GM18526 (cell line): Measurements from ENCODE around the gene KCNJ11.

Source experiments
- POLR2A ChIP-seq: IDR thresholded peaks from 3 replicates; pipeline ENCODE4 v1.6.1; 2011; ENCODE audit not compliant: insufficient read length; ENCODE audit errors: extremely low read depth

KCNJ11 gene

GRCh38 chr11:17386331-17387084, 2.0 kb downstream of the KCNJ11 start:
- TF ChIP-seq POLR2A = no peak

GRCh38 chr11:17385926-17386325, 2.5 kb downstream of the KCNJ11 start:
- TF ChIP-seq POLR2A = no peak

- TF ChIP-seq POLR2A = no peak
These were observed 3.0 kb downstream of the KCNJ11 start for GRCh38 chr11:17385492-17385891.

GRCh38 chr11:17384002-17384511, 4.4 kb downstream of the KCNJ11 start:
- TF ChIP-seq POLR2A = no peak

DNA sequence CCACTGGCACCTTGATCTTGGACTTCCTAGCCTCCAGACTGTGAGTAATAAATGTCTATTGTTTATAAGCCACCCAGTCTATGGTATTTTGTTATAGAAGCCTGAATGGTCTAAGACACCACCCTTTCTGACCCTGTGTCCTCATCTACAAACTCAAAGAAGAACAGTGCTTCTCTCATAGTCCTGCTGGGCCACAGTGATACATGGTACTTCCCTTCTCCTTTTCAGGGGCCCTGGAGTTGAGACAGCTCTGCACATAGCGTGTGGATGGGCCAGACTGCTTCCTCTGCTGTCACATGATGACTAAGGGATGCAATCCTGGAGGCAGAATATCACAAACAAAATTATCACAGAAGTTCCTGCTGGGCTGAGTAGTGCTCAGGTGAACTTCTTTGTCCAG, 5.0 kb downstream of the KCNJ11 start:
- no peak for TF ChIP-seq POLR2A

DNA sequence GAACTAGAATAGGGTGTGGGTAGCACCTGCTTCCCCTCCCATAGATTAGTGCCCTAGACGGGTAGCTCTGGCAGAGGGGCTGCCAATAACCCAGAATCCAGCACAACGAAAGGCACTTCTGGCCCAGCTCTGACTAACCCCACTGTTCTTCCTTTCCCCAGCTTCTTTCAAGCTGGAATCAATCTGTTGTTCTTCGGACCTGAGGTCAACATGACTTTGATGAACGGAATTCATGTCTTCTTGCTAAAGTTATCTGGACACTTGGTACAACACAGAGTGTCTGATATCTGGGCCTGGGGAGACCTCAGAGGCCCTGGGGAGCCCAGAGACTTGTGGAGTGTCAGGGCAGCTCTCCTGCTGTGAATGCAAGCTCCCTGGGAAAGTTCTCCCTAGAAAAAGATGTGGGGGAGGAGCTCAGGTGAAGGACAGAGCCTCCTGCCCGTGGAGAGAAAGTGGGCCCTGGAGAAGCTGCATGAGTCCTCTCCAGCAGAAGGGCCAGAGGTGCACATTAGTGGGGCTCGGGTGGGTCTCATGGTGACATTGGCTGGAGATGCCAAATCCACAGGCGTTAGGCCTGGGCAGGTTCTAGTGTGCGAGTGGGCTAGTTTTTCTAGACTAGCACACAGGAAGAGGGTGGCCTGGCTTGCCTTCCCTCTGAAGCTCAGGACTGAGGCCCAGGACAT, 6.3 kb downstream of the KCNJ11 start:
- TF ChIP-seq POLR2A = no peak

GRCh38 chr11:17381156-17381555, 7.3 kb downstream of the KCNJ11 start:
- no peak for TF ChIP-seq POLR2A

GRCh38 chr11:17379383-17380180, 8.9 kb downstream of the KCNJ11 start:
- TF ChIP-seq POLR2A = no peak

DNA sequence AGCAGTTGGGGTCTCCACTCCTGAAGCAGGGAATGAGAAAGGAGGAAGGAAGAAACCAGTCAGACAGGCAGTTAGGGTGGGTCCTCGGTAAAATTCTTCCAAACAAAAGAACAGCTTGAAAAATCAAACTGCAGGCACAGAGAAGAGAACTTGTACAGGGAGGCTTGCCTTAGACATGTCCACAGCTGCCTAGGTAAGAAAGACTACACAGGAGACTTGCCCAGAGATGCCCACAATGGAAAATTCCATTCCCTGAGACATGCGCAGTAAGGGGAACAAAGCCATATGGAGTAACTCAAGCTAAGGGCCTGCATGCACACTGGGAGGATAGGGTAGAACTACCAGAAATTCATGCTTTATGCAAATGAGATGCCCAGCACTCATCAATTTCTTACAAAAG, 9.8 kb downstream of the KCNJ11 start:
- no peak for TF ChIP-seq POLR2A

DNA sequence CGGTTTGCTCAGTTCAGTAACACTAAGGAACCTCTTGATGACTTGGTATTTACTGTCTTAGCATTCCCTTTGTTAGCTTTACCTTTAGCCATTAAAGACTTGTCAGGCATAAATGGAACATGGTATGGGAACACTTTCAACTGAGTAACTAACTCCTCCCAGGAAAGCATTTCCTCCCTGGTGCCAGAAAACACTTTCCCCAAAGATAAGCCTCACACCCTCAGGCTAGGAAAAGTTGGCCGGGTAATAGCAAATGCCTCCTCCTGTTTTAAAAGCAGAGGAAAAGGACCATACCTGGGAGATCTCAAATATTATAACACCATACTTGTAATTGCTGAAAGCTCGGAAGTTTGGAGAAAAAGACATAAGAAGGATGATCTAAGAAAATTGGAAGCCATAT, 12.0 kb downstream of the KCNJ11 start:
- TF ChIP-seq POLR2A = no peak

GRCh38 chr11:17375547-17375946, 12.9 kb downstream of the KCNJ11 start:
- TF ChIP-seq POLR2A = no peak

GRCh38 chr11:17371614-17372013, 16.8 kb downstream of the KCNJ11 start:
- no peak for TF ChIP-seq POLR2A

DNA sequence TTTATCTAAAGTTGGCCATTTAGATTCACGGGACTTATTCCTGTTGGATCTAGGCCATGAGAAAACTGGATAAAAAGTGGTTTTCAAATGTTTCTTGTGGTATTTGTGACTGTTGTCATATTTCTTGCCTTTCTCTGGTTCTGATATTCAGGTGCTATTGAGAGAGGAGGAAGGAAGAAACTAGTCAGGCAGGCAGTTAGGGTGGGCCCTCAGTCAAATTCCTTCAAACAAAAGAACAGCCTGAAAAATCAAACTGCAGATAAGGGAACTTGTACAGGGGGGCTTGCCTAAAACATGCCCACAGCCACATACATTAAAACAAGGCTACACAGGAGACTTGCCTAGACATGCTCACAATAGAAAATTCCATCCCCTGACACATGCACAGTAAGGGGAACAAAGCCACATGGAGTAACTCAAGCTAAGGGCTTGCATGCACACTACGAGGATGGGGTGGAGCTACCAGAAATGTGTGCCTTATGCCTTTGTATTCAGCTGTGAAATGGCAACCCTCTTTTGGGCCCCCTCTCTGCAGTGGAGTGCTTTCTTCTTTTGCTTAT, 18.7 kb downstream of the KCNJ11 start:
- TF ChIP-seq POLR2A = no peak

GRCh38 chr11:17369094-17369493, 19.4 kb downstream of the KCNJ11 start:
- TF ChIP-seq POLR2A = no peak

DNA sequence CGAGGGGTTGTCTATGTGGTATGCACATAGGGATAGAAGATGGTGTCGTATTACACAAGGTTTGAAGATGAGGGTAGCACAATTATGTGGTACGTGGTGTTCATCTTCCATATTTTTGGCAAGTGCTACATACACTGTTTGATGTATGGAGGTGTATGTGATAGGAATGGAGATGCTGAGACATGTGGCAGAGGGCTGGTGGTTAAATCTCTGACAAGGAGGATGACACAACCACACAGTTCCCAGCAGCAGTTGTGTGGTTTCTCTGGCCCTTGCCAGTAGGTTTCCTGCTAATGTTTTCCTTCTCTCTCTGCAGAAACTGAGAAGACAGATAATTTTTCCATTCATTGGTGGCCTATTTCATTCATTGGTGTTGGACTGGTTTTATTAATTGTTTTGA, 19.9 kb downstream of the KCNJ11 start:
- no peak for TF ChIP-seq POLR2A
